D341Med (cell line): ENCODE results near the gene WWOX.
"Not testable (repeated sequence)": the region's sequence is repeated elsewhere in the genome, so short reads cannot be mapped to it uniquely, and the experiment has no call there.

ENCODE experiments used
- DNase-seq: peaks from one replicate; pipeline ENCODE4 v3.0.0; 2012; ENCODE audit warnings: low spot score

Gene WWOX

GRCh38 chr16:79213214-79213613, 1113.8 kb downstream of the WWOX start:
- DNase-seq, result no peak

- DNase-seq, result no peak
Measured at GRCh38 chr16:79215289-79215688, 1115.8 kb downstream of the WWOX start.

GRCh38 chr16:79217375-79218011, 1118.0 kb downstream of the WWOX start:
- DNase-seq, result no peak

GRCh38 chr16:79218351-79218750, 1118.9 kb downstream of the WWOX start:
- DNase-seq, result no peak

- DNase-seq, result not testable (repeated sequence)
Measured at GRCh38 chr16:79225994-79226393, 1126.5 kb downstream of the WWOX start.

GRCh38 chr16:79229361-79229760, 1129.9 kb downstream of the WWOX start:
- DNase-seq, result no peak

GRCh38 chr16:79245700-79246099, 1146.2 kb downstream of the WWOX start:
- not testable (repeated sequence) for DNase-seq

- DNase-seq, result no peak
Measured at GRCh38 chr16:79247386-79247785, 1147.9 kb downstream of the WWOX start.

- no peak for DNase-seq
Measured at GRCh38 chr16:79248351-79248750, 1148.9 kb downstream of the WWOX start.

GRCh38 chr16:79250502-79251098, 1151.1 kb downstream of the WWOX start:
- no peak for DNase-seq

GRCh38 chr16:79253100-79253631, 1153.7 kb downstream of the WWOX start:
- DNase-seq, result no peak

GRCh38 chr16:79257953-79258490, 1158.6 kb downstream of the WWOX start:
- no peak for DNase-seq

- not testable (repeated sequence) for DNase-seq
Measured at GRCh38 chr16:79260890-79261289, 1161.4 kb downstream of the WWOX start.

GRCh38 chr16:79261481-79261940, 1162.1 kb downstream of the WWOX start:
- peak; percentile 56 for DNase-seq

- DNase-seq, result no peak
Measured at GRCh38 chr16:79261944-79262552, 1162.6 kb downstream of the WWOX start.
